Measurements from ENCODE around the gene PRF1.

GRCh38 chr10:70618663-70619062, 16.1 kb upstream of the PRF1 start:
- TF ChIP-seq ZKSCAN1 (IDR thresholded peaks at IDR 0.05; ENCODE audit: low read length) = no peak
- no peak for TF ChIP-seq PHF21A (CRISPR knock-in tag; IDR thresholded peaks at IDR 0.05)
